LoVo (cell line): ENCODE data around the gene TBC1D22A.

Experiments used
- DNase-seq: peaks from one replicate; pipeline ENCODE4 v3.0.0-alpha.2; 2016; ENCODE audit warnings: low spot score

Gene TBC1D22A

DNA sequence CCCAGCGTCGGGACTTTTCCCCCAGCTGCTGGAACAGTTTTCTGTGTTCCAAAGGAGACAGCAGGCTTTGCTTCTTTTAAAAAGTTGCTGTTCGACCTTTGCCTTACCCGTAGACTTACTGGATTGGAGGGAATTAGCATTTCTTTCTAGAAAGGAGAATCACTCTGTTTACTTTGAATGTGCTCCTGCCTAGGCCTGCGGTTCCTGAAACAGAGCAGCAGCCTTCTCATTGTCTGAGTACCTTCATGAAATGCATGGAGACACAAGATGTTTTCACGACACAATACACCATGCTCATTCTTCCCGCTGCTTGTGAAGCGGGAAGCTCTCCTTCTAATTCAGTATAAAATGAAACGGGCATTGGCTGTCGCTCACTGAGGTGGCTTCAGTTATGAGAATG is 196.2 kb downstream of the TBC1D22A start:
- no peak for DNase-seq

DNA sequence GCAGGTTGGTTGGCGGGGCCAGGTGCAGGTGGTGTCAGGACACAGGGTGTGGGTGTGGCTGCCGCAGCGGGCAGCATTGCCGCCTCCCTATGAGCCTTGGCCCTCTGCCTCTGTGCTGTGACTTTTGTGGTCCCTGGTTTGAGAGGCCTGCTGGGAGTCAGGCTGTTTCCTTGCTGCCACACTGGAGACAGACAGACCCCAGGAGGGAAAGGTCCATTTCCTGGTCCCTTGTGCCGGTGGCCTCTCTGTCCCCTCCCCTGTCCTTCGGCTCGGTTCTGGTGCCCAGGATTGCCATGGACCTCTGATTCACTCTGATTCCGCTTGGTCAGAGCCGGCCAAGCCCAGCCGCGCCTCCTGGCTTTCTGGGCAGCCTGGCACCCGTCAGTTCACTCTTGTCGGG is 196.9 kb downstream of the TBC1D22A start:
- DNase-seq, result no peak

DNA sequence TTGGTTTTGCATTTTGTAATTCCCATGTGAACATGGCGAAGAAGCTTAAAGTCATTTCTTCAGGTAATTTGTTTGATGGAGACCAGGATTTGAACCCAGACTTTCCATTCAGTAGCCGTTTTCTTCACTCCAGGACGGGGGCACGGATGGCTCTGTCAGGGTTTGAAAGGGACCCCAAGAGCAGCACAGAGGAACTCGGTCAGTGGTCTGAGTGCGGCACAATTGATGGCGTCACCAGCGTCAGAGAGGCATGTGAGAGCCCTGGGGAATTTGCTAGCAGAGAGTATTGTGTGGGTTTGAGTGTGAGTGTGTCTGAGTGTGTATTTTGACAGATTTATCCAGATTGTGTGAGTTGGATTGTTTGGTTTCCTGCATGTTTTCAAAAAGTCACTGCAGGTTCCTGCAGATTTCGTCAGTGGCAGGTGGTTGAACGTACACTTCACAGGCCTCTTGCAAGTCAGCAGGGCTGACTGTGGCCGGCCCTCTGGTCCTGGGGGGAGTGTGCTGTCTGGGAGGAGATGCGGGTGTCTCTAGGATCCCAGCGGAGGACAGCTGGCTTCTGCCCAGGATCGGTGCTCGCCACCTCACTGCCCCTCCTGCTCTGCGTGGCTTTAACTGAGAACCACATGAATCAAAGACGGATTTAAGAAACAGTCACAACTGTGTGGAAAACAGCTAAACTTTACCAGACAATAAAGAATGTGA is 199.3 kb downstream of the TBC1D22A start:
- DNase-seq, result no peak

- DNase-seq, result no peak
These were observed 200.0 kb downstream of the TBC1D22A start for GRCh38 chr22:46962406-46962805.

DNA sequence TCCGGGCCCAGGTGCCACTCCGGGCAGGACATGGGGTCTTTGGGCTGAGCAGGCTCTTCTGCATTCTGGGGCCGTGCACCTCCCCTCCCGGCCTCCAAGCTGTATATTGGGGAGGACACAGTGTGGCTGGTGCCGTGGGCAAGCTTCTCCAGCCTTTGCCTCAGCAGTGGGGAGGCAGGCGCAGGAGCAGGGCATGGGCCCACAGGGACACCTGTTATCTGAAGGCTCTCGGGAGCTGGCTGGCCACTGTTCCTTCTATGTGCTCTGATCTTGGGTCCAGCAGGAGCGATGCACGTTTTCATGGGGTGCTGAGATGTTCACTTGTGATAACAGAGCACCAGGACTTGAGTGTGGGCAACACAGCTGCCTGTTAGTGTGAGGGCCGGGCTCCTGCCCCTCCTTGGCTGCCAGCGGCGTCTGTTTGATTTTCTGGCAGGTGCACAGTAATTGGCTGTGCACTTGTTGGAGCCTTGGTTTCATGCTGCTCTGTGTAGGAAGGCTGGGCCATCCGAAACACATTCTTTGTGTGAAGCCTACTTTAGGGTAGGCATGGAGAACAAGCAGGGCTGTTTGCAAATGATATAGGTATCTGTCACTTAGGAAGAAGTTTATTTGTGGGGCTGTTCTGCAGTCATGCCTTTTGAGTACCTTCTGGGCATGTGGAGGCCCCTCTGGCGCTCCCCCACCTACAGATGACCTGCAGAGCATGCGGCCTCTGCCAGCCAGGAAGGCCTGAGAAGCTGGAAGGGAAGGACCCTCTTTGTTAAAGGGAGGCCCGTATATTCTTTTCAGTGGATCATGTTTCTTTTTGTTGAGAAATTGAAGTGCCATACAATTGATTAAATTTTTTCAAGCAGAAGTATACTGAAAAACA is 201.5 kb downstream of the TBC1D22A start:
- DNase-seq, result no peak

DNA sequence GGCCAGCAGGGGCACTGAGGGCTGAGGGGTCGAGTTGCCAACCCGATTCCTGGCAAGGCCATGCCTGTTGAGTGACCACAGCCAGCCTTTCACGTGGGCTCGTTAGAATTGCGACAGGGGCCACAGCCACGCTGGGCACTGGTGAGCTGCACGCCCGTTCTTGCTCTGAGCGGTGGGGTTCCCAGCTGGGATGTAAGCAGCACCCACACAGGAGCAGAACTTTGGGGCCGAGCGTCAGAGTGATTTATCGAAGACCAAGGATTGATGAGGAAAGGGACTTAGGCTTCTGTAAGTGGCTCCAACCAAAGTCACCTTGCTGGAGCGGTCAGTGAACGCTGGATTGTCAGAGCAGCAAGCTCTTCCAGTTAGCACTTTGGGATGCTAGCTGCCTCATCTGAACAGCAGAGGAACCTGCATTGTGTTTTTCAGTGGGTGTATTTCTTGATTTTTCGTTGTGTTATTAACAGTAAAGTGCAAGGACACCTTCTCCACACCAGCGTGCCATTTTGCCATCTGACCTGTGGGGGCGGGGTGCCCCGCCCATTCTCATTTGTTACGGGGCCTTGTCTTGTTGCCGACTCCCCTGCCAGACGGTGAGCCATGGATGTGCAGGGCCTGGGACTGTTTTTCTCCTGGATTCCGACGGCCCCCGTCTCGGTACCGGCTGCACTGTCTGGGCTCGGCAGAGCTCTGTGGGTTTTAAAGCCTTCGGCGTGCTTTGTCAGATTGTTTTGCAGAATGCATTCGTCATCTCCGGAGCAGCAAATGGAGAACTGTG is 202.5 kb downstream of the TBC1D22A start:
- DNase-seq, result no peak

- no peak for DNase-seq
These were observed 203.4 kb downstream of the TBC1D22A start for GRCh38 chr22:46965555-46966494.

GRCh38 chr22:46966495-46966845 is 204.0 kb downstream of the TBC1D22A start:
- DNase-seq, result no peak

DNA sequence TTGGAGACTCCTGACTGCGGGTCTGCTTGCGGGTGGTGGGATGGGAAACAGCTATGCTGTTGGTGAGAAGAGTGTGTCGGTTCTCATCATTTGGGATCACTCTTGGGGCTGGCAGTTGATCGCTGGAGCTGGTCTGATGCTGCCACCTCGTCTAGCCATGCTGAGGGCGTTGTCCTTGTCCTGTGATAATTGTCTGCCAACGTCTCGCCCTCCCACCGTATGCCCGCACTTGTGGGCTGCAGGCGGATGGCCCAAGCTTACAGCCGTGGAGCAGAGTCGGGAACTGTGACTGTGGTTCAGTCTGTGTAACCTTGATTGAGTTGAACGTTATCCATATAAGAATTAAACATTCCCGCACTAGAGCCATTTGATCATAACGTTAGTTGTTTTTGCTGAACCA is 204.4 kb downstream of the TBC1D22A start:
- DNase-seq, result no peak

- DNase-seq, result no peak
These were observed 205.3 kb downstream of the TBC1D22A start for GRCh38 chr22:46967445-46968358.

DNA sequence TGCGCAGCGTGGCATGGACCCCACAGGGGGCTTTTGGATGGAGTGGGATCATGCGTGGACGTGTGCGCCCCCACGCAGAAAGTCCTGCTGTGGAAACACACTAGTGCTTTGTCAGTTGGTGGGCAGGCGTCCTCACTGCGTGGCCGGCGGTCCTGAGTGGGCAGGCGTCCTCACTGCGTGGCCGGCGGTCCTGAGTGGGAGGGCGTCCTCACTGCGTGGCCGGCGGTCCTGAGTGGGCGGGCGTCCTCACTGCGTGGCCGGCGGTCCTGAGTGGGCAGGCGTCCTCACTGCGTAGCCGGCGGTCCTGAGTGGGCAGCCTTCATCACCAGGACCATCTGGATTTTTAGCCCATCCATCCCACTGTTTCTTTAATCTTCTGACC is 205.9 kb downstream of the TBC1D22A start:
- DNase-seq, result no peak

- no peak for DNase-seq
These were observed 206.4 kb downstream of the TBC1D22A start for GRCh38 chr22:46968848-46969247.

GRCh38 chr22:46969491-46969890 is 207.0 kb downstream of the TBC1D22A start:
- DNase-seq, result no peak

GRCh38 chr22:46969961-46970360 is 207.5 kb downstream of the TBC1D22A start:
- no peak for DNase-seq

- DNase-seq, result no peak
These were observed 208.1 kb downstream of the TBC1D22A start for GRCh38 chr22:46970411-46971098.

GRCh38 chr22:46971099-46971763 is 208.8 kb downstream of the TBC1D22A start:
- no peak for DNase-seq

- DNase-seq, result no peak
These were observed 209.3 kb downstream of the TBC1D22A start for GRCh38 chr22:46971764-46972125.

DNA sequence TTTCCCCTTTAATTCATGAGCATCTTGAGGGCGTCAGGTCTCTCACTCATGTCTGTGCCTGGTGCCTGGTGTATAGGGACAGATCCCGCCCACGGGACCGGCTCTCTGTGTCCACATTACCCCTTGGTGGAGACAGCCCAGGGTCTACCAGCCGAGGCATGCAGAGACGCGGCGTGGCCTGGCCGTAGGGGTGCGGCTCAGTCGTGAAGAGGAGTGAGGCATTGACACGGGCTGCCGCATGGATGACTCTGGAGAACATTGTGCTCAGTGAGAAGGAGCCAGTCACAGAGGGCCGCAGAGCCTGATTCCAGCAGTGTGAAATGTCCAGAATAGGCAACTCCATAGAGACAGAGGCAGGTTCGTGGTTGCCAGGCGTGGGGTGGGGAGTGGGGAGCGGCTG is 209.8 kb downstream of the TBC1D22A start:
- DNase-seq, result no peak
